Endothelial cell of umbilical vein (primary cell): Measurements from ENCODE around the gene ABHD5. TPM values are rescaled to one million over a fixed set of nuclear protein-coding genes. Genes with fewer than 3 reads are reported as not detected.

Experiments
- BruUV-seq: library from RNA; stranded (reverse); fragments of 400-500 nt; replicated peaks from 2 replicates; lab custom pipeline; 2021; lab: Mats Ljungman, UMichigan
- CTCF ChIA-PET: fragments of 300-600, 350-600 bp; sonication (Branson Sonifier 250); formaldehyde crosslinking; loops from one replicate; lab custom pipeline; 2021; ENCODE audit warnings: antibody characterized with exemption, inconsistent platforms; lab: Charles Lee
- POLR2A ChIA-PET: fragments of 300-600, 350-600 bp; sonication (Branson Sonifier 250); formaldehyde crosslinking; loops from one replicate; lab custom pipeline; 2021; ENCODE audit warnings: antibody characterized with exemption, inconsistent platforms; lab: Charles Lee
- DNase-seq: peaks from one replicate; pipeline ENCODE4 v3.0.0-alpha.2; 2011; ENCODE audit warnings: low read depth, low spot score
- FAIRE-seq: peaks from 2 replicates; lab custom pipeline; 2011; peaks lifted over from hg19 to GRCh38; lab: Jason Lieb, UNC
- H2AFZ ChIP-seq: 2 replicates; pipeline ENCODE4 v1.6.0; 2012; ENCODE audit warnings: low read depth, low read length, control low read depth, inconsistent platforms
- H3K27ac ChIP-seq: 2 replicates; pipeline ENCODE4 v1.5.1; 2011; ENCODE audit warnings: low read depth, mild to moderate bottlenecking, control low read depth, low read length, moderate library complexity; ENCODE audit not compliant: insufficient read depth
- H3K27me3 ChIP-seq, 2 experiments: 2 replicates each; pipeline versions ENCODE4 v1.6.0 to v1.6.1; 2011; ENCODE audit warnings: low read length in 2 of 2, mixed read lengths in 1 of 2; ENCODE audit not compliant: control insufficient read depth in 2 of 2, insufficient read depth in 2 of 2
- H3K36me3 ChIP-seq, 2 experiments: 2 replicates in 1 of 2; 3 replicates in 1 of 2; pipeline ENCODE4 v1.5.1; 2011; ENCODE audit warnings: low read length in 2 of 2, mild to moderate bottlenecking in 1 of 2, moderate library complexity in 1 of 2; ENCODE audit not compliant: control insufficient read depth in 2 of 2, insufficient read depth in 2 of 2; ENCODE audit errors: extremely low read depth in 1 of 2
- H3K4me1 ChIP-seq: 3 replicates; pipeline ENCODE4 v1.5.1; 2011; ENCODE audit warnings: mild to moderate bottlenecking, low read length; ENCODE audit not compliant: control insufficient read depth, insufficient read depth; ENCODE audit errors: extremely low read depth
- H3K4me2 ChIP-seq: 2 replicates; pipeline ENCODE4 v1.6.1; 2011; ENCODE audit warnings: low read length, control low read depth, mixed read lengths; ENCODE audit not compliant: insufficient read depth
- H3K4me3 ChIP-seq, 3 experiments: fragments of 200-600 bp in 1 of 3; sonication (generic), shearing (Covaris generic) in 1 of 3; replicated peaks in 1 of 3; 2 replicates each; pipeline ENCODE4 v1.5.1; 2011 to 2016; ENCODE audit warnings: control low read depth in 3 of 3, low read length in 3 of 3, mild to moderate bottlenecking in 2 of 3, inconsistent platforms in 1 of 3, low read depth in 1 of 3, moderate library complexity in 1 of 3; ENCODE audit not compliant: insufficient read depth in 1 of 3
- H3K79me2 ChIP-seq: 2 replicates; pipeline ENCODE4 v1.6.0; 2012; ENCODE audit warnings: low read length, inconsistent platforms; ENCODE audit not compliant: control insufficient read depth, insufficient read depth
- H3K9ac ChIP-seq: replicated peaks from 2 replicates; pipeline ENCODE3; 2011; ENCODE audit warnings: low read length, control low read depth; ENCODE audit not compliant: insufficient read depth; ENCODE audit errors: extremely low read depth
- H3K9me1 ChIP-seq: replicated peaks from 3 replicates; pipeline ENCODE4 v1.6.0; 2011; ENCODE audit warnings: mild to moderate bottlenecking, low read length; ENCODE audit not compliant: control insufficient read depth, insufficient read depth; ENCODE audit errors: extremely low read depth
- H3K9me3 ChIP-seq: replicated peaks from 2 replicates; pipeline ENCODE4 v1.5.1; 2012; ENCODE audit warnings: low read length, inconsistent platforms; ENCODE audit not compliant: control insufficient read depth, insufficient read depth
- H4K20me1 ChIP-seq: replicated peaks from 2 replicates; pipeline ENCODE3; 2011; ENCODE audit warnings: mild to moderate bottlenecking, low read length; ENCODE audit not compliant: control insufficient read depth, insufficient read depth; ENCODE audit errors: extremely low read depth
- EZH2 ChIP-seq: IDR thresholded peaks from 2 replicates; pipeline ENCODE4 v1.6.1; 2012; ENCODE audit warnings: borderline replicate concordance, low read depth, mild to moderate bottlenecking, moderate library complexity, low read length, inconsistent platforms; ENCODE audit not compliant: severe bottlenecking
- FOS ChIP-seq: IDR thresholded peaks from 2 replicates; pipeline ENCODE4 v1.6.1; 2011; ENCODE audit warnings: mild to moderate bottlenecking, low read length, moderate library complexity, borderline replicate concordance; ENCODE audit not compliant: insufficient read depth
- GATA2 ChIP-seq: IDR thresholded peaks from 2 replicates; pipeline ENCODE4 v1.7.0; 2011; ENCODE audit warnings: low read depth, mild to moderate bottlenecking, moderate library complexity, mixed read lengths, low read length; ENCODE audit not compliant: insufficient read length, insufficient read depth
- JUN ChIP-seq: IDR thresholded peaks from 2 replicates; pipeline ENCODE4 v1.6.1; 2011; ENCODE audit warnings: borderline replicate concordance, low read depth; ENCODE audit not compliant: insufficient read length, insufficient read depth
- MYC ChIP-seq: IDR thresholded peaks from one replicate; pipeline ENCODE4 v1.6.1; 2011; ENCODE audit warnings: mild to moderate bottlenecking, low read depth, low read length
- POLR2A ChIP-seq: IDR thresholded peaks from 2 replicates; pipeline ENCODE4 v1.6.1; 2012; ENCODE audit warnings: low read depth, mild to moderate bottlenecking, control low read depth, low read length
- POLR2AphosphoS5 ChIP-seq: IDR thresholded peaks from 2 replicates; pipeline ENCODE4 v1.6.1; 2012; ENCODE audit warnings: low read depth, mild to moderate bottlenecking, control low read depth, low read length, moderate library complexity; ENCODE audit not compliant: insufficient read depth
- dilution Hi-C: fragments of 300-500 bp; cut with MboI; formaldehyde crosslinking; loops from one replicate; pipeline ENCODE4 v1.15.0; 2019; ENCODE audit warnings: low sequenced_read_pairs; ENCODE audit not compliant: extremely low pct_ligation_motif_present
- intact Hi-C: fragments of 100-400 bp; cut with micrococcal nuclease; formaldehyde crosslinking; loops from one replicate; pipeline ENCODE4 v1.10.0; 2022
- polyA plus RNA-seq, 4 experiments: library from polyadenylated mRNA; depleted of rRNA in 3 of 4; stranded (reverse) in 3 of 4; unstranded in 1 of 4; fragments of >200 nt; gene quantifications; 2 replicates each; pipeline versions ENCODE4 v1.2.1 to v1.2.3, GENCODE V29; 2011 to 2012; ENCODE audit warnings: missing spikeins in 1 of 4
- total RNA-seq: library from RNA; stranded (reverse); gene quantifications from 2 replicates; pipeline ENCODE4 v1.2.3, GENCODE V29; 2021
- TF ChIP-seq, protein P1 (sequence below): IDR thresholded peaks from 2 replicates; pipeline ENCODE4 v1.6.1; 2011; ENCODE audit not compliant: insufficient read depth, insufficient read length
- TF ChIP-seq, protein P2 (sequence below), 2 donors: IDR thresholded peaks; 1 replicate in 1 of 2; 2 replicates in 1 of 2; pipeline ENCODE4 v1.5.1; 2011; ENCODE audit warnings: low read length in 2 of 2, mild to moderate bottlenecking in 2 of 2, moderate library complexity in 2 of 2, control low read depth in 1 of 2, inconsistent platforms in 1 of 2, low read depth in 1 of 2; ENCODE audit not compliant: insufficient read depth in 1 of 2; ENCODE audit errors: extremely low read depth in 1 of 2

The ABHD5 gene
- total and polyA plus RNA-seq, 2 donors (not counting 3 experiments of a cell fraction or from before 2014, with no cell fraction given), result 10.0 to 21.2 TPM

DNA sequence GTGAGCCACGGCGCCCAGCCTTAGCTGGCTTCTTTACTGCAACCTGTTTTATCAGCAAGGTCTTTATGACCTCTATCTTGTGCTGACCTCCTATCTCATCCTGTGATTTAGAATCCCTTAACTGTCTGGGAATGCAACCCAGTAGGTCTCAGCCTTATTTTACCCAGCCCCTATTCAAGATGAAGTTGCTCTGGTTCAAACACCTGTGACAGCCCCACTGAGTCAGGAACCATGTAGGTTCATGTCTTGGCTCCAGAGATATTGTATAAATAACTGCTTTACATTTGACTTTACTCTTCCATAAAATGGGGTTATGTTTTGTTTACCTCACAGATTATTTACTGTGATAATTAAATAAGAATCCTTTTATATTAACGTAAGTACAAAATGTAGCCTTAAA, 41.8 kb upstream of the ABHD5 start:
- no peak overlapping the region for H3K4me2 ChIP-seq
- H3K27ac ChIP-seq, result no peak overlapping the region
- H3K9me3 ChIP-seq, result no peaks in the 10 kb centered on the region
- intact Hi-C loops, result no loop called here
- H2AFZ ChIP-seq, result no peak overlapping the region
- no peaks in the 10 kb centered on the region for H3K79me2 ChIP-seq
- no TSS peak for BruUV-seq
- no peaks in the 10 kb centered on the region for H3K36me3 ChIP-seq
- TF ChIP-seq EZH2, result no peak
- TF ChIP-seq, protein P1, sequence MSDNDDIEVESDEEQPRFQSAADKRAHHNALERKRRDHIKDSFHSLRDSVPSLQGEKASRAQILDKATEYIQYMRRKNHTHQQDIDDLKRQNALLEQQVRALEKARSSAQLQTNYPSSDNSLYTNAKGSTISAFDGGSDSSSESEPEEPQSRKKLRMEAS, result no peak
- no peak for TF ChIP-seq FOS
- TF ChIP-seq, protein P2, sequence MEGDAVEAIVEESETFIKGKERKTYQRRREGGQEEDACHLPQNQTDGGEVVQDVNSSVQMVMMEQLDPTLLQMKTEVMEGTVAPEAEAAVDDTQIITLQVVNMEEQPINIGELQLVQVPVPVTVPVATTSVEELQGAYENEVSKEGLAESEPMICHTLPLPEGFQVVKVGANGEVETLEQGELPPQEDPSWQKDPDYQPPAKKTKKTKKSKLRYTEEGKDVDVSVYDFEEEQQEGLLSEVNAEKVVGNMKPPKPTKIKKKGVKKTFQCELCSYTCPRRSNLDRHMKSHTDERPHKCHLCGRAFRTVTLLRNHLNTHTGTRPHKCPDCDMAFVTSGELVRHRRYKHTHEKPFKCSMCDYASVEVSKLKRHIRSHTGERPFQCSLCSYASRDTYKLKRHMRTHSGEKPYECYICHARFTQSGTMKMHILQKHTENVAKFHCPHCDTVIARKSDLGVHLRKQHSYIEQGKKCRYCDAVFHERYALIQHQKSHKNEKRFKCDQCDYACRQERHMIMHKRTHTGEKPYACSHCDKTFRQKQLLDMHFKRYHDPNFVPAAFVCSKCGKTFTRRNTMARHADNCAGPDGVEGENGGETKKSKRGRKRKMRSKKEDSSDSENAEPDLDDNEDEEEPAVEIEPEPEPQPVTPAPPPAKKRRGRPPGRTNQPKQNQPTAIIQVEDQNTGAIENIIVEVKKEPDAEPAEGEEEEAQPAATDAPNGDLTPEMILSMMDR (IDR thresholded peaks at IDR 0.05; ENCODE audit: extremely low read depth in 1 of 2, insufficient read depth in 1 of 2, low read depth in 1 of 2, low read length in 2 of 2), result no peak
- no peak for TF ChIP-seq POLR2AphosphoS5
- TF ChIP-seq GATA2, result no peak
- no peak for TF ChIP-seq MYC
- no peak for TF ChIP-seq JUN
- no peak for TF ChIP-seq POLR2A
- dilution Hi-C loops, result no loop called here
- no peak for DNase-seq
- no peaks in the 10 kb centered on the region for H4K20me1 ChIP-seq
- no peak overlapping the region for H3K4me3 ChIP-seq
- ChIA-PET POLR2A (no interaction called here), CTCF (no interaction called here)
- H3K27me3 ChIP-seq, result no peaks in the 10 kb centered on the region
- H3K9ac ChIP-seq, result no peak overlapping the region
- no peaks in the 10 kb centered on the region for H3K4me1 ChIP-seq
- FAIRE-seq, result no peak
- no peaks in the 10 kb centered on the region for H3K9me1 ChIP-seq
